Activated gamma-delta T cell treated with anti-CD3 and anti-CD28 coated beads, Interleukin-2, amount 50 U/mL, for 16 hours (primary cell): ENCODE data around the gene NBAS.
"Not testable (repeated sequence)": the region's sequence is repeated elsewhere in the genome, so short reads cannot be mapped to it uniquely, and the experiment has no call there.

Experiments used
- DNase-seq: peaks from one replicate; pipeline ENCODE4 v3.0.0-alpha.2; 2020; ENCODE audit warnings: low read depth

Gene NBAS

GRCh38 chr2:15559379-15560139 is 1.6 kb downstream of the NBAS start:
- no peak for DNase-seq

- DNase-seq = no peak
These were observed 3.2 kb downstream of the NBAS start for GRCh38 chr2:15557887-15558311.

- DNase-seq = no peak
These were observed 4.7 kb downstream of the NBAS start for GRCh38 chr2:15556311-15556930.

GRCh38 chr2:15555760-15556193 is 5.4 kb downstream of the NBAS start:
- no peak for DNase-seq

GRCh38 chr2:15554525-15555218 is 6.5 kb downstream of the NBAS start:
- no peak for DNase-seq

- DNase-seq = no peak
These were observed 7.2 kb downstream of the NBAS start for GRCh38 chr2:15553951-15554350.

- no peak for DNase-seq
These were observed 7.6 kb downstream of the NBAS start for GRCh38 chr2:15553519-15553918.

GRCh38 chr2:15548974-15549373 is 12.2 kb downstream of the NBAS start:
- DNase-seq = no peak

GRCh38 chr2:15547115-15547876 is 13.8 kb downstream of the NBAS start:
- DNase-seq = no peak

- no peak for DNase-seq
These were observed 14.6 kb downstream of the NBAS start for GRCh38 chr2:15546297-15547098.

- no peak for DNase-seq
These were observed 16.9 kb downstream of the NBAS start for GRCh38 chr2:15544227-15544626.

GRCh38 chr2:15543541-15543940 is 17.6 kb downstream of the NBAS start:
- DNase-seq = no peak

- DNase-seq = no peak
These were observed 18.1 kb downstream of the NBAS start for GRCh38 chr2:15543053-15543452.

- DNase-seq = not testable (repeated sequence)
These were observed 18.9 kb downstream of the NBAS start for GRCh38 chr2:15542269-15542668.

GRCh38 chr2:15540523-15540922 is 20.6 kb downstream of the NBAS start:
- not testable (repeated sequence) for DNase-seq

- no peak for DNase-seq
These were observed 21.1 kb downstream of the NBAS start for GRCh38 chr2:15539999-15540398.

- no peak for DNase-seq
These were observed 22.3 kb downstream of the NBAS start for GRCh38 chr2:15538792-15539191.

GRCh38 chr2:15533860-15534480 is 27.2 kb downstream of the NBAS start:
- DNase-seq = no peak

- no peak for DNase-seq
These were observed 28.1 kb downstream of the NBAS start for GRCh38 chr2:15532996-15533395.

GRCh38 chr2:15531095-15531854 is 29.9 kb downstream of the NBAS start:
- DNase-seq = no peak
